ENCODE data around the gene HOXA13.

The HOXA13 gene

DNA sequence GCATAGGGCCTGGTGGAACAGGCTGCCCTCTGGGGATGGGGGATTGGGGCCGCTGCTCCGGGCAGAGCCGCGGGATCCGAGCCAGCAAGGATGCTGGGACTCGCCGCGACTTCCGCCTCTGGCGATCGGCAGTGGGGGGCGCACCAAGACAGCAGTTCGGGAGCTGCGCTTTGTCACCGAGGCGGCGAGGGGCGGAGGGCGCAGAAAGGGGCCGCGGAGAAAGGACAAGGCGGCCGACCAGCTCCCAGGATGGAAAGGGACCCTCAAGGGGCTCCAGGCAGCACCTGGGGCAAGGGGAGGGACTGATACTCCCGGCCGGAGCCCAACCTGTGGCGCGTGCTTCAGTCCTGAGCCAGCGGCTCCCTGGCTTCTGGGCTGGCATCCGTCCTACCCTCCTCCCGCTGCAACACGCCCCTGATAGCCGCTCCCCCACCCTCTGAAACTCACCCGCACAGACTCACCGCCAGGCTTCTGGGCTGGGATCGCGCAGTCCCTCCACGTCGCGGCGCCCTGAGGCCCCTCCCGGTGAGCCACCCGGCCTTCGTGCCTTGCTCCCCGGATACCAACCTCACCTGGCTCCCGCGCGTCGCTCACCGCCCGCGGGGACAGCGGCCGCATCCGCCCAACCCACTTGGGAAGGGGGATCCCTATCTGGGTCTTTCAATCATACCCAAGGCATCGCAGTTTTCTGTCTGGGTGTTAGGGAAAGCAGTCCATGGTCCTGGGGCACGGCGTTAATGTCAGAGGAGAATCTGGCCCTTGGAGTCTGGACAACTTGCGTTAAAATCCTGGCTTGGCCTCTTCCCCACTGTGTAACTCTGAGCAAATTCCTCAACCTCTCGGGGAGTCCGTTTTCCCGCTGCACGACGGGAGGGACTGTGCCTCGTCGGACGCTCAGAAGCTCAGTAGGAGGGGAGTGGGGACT, 35.8 kb upstream of the HOXA13 start:
- Histone ChIP-seq H3K9me3 (ENCODE audit: control insufficient read depth in 1 of 2, low read length in 2 of 2) (no peaks in the 10 kb centered on the region), H3K9ac (ENCODE audit: low read depth in 1 of 2, low read length in 2 of 2) (peak overlapping the region in 1 of 2 donors; percentile 25), H3K4me1 (ENCODE audit: control insufficient read depth in 1 of 2, insufficient read depth in 2 of 2, low read length in 2 of 2) (peaks cover 0 to 12% of the 10 kb centered on the region in 2 donors), H3K27ac (ENCODE audit: low read depth, low read length) (no peak overlapping the region), H3K36me3 (ENCODE audit: control insufficient read depth in 1 of 2, insufficient read depth in 2 of 2, low read length in 2 of 2) (no peaks in the 10 kb centered on the region), H3K27me3 (ENCODE audit: control insufficient read depth in 1 of 2, insufficient read depth in 2 of 2, low read length in 2 of 2) (peaks cover 54 to 55% of the 10 kb centered on the region in 2 donors), H3K4me3 (ENCODE audit: low read depth in 1 of 2, low read length in 2 of 2) (peak overlapping the region; percentile 63 to 64)

- Histone ChIP-seq H3K9me3 (ENCODE audit: control insufficient read depth in 1 of 2, low read length in 2 of 2) (no peaks in the 10 kb centered on the region), H3K9ac (ENCODE audit: low read depth in 1 of 2, low read length in 2 of 2) (no peak overlapping the region), H3K36me3 (ENCODE audit: control insufficient read depth in 1 of 2, insufficient read depth in 2 of 2, low read length in 2 of 2) (no peaks in the 10 kb centered on the region), H3K4me3 (ENCODE audit: low read depth in 1 of 2, low read length in 2 of 2) (no peak overlapping the region), H3K27me3 (ENCODE audit: control insufficient read depth in 1 of 2, insufficient read depth in 2 of 2, low read length in 2 of 2) (peaks cover 30 to 37% of the 10 kb centered on the region in 2 donors), H3K27ac (ENCODE audit: low read depth, low read length) (no peak overlapping the region), H3K4me1 (ENCODE audit: control insufficient read depth in 1 of 2, insufficient read depth in 2 of 2, low read length in 2 of 2) (no peaks in the 10 kb centered on the region)
Measured at GRCh38 chr7:27229448-27229847, 29.6 kb upstream of the HOXA13 start.

GRCh38 chr7:27224983-27225934, 25.4 kb upstream of the HOXA13 start:
- H3K9me3 ChIP-seq (ENCODE audit: control insufficient read depth in 1 of 2, low read length in 2 of 2), result no peaks in the 10 kb centered on the region
- no peak overlapping the region for H3K4me3 ChIP-seq (ENCODE audit: low read depth in 1 of 2, low read length in 2 of 2)
- peaks cover 62 to 79% of the 10 kb centered on the region in 2 donors for H3K27me3 ChIP-seq (ENCODE audit: control insufficient read depth in 1 of 2, insufficient read depth in 2 of 2, low read length in 2 of 2)
- H3K4me1 ChIP-seq (ENCODE audit: control insufficient read depth in 1 of 2, insufficient read depth in 2 of 2, low read length in 2 of 2), result no peaks in the 10 kb centered on the region
- no peaks in the 10 kb centered on the region for H3K36me3 ChIP-seq (ENCODE audit: control insufficient read depth in 1 of 2, insufficient read depth in 2 of 2, low read length in 2 of 2)
- no peak overlapping the region for H3K9ac ChIP-seq (ENCODE audit: low read depth in 1 of 2, low read length in 2 of 2)
- H3K27ac ChIP-seq (ENCODE audit: low read depth, low read length), result no peak overlapping the region

DNA sequence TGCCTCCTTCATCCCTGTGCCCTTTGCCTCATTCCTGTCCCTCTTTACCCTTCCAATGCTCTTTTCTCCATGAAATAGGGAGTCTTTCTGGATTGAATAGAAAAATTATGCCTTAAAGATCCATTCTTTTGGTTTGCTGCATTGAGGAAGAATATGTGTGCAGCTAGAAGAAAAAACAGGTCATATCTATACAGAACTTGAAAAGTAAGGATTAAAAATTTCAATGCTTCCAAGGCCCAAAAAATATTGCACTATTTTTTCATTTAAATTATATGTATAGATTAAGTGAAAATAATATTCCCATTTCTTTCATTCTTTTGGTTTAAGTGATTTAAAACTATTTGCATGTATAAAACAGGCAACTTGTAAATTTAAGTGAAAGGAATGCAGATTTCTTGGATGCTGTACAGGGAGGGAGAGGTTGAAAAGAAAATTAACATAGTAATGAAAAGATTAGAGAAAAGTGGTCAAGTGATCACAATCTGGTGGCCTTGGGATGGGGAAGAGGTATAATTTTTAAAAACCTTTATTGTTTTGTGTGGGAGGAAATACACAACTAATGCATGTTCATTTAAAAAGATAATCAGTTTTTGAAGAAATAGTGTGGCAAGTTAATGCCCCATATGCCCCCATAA, 24.2 kb upstream of the HOXA13 start:
- H3K4me1 ChIP-seq (ENCODE audit: control insufficient read depth in 1 of 2, insufficient read depth in 2 of 2, low read length in 2 of 2), result no peaks in the 10 kb centered on the region
- no peak overlapping the region for H3K27ac ChIP-seq (ENCODE audit: low read depth, low read length)
- no peaks in the 10 kb centered on the region for H3K9me3 ChIP-seq (ENCODE audit: control insufficient read depth in 1 of 2, low read length in 2 of 2)
- no peak overlapping the region for H3K4me3 ChIP-seq (ENCODE audit: low read depth in 1 of 2, low read length in 2 of 2)
- H3K9ac ChIP-seq (ENCODE audit: low read depth in 1 of 2, low read length in 2 of 2), result no peak overlapping the region
- peaks cover 70 to 90% of the 10 kb centered on the region in 2 donors for H3K27me3 ChIP-seq (ENCODE audit: control insufficient read depth in 1 of 2, insufficient read depth in 2 of 2, low read length in 2 of 2)
- no peaks in the 10 kb centered on the region for H3K36me3 ChIP-seq (ENCODE audit: control insufficient read depth in 1 of 2, insufficient read depth in 2 of 2, low read length in 2 of 2)

DNA sequence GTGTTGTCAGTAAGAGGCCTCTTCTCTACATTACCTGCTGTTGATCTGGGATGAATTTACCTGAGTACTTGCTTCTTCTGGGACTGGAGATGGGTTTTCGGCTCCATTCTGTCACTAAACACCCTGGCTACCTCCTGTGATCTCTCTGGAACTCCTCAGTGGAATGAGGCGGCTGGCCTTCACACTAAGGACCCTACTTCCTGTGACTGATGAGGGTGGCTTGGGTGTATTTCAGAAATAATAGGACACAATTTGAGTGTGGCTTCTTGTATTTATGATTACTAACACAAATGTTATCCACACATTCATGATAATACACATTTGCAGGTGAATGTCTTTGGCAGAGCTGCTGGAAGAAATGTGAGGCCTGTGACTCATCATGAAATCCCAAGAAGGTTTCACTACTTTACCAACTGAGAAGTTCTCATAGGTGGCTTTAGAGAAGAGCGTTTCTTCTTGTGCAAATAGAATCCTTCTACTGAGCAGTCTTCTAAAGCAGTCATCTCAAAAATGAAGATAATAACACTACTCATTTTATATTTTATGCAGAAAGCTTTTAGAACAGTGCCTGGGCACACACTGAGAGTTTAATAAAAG, 21.4 kb upstream of the HOXA13 start:
- H3K27ac ChIP-seq (ENCODE audit: low read depth, low read length), result no peak overlapping the region
- H3K36me3 ChIP-seq (ENCODE audit: control insufficient read depth in 1 of 2, insufficient read depth in 2 of 2, low read length in 2 of 2), result no peaks in the 10 kb centered on the region
- H3K9me3 ChIP-seq (ENCODE audit: control insufficient read depth in 1 of 2, low read length in 2 of 2), result no peaks in the 10 kb centered on the region
- peaks cover 67 to 88% of the 10 kb centered on the region in 2 donors for H3K27me3 ChIP-seq (ENCODE audit: control insufficient read depth in 1 of 2, insufficient read depth in 2 of 2, low read length in 2 of 2)
- H3K4me1 ChIP-seq (ENCODE audit: control insufficient read depth in 1 of 2, insufficient read depth in 2 of 2, low read length in 2 of 2), result no peaks in the 10 kb centered on the region
- no peak overlapping the region for H3K4me3 ChIP-seq (ENCODE audit: low read depth in 1 of 2, low read length in 2 of 2)
- H3K9ac ChIP-seq (ENCODE audit: low read depth in 1 of 2, low read length in 2 of 2), result no peak overlapping the region

DNA sequence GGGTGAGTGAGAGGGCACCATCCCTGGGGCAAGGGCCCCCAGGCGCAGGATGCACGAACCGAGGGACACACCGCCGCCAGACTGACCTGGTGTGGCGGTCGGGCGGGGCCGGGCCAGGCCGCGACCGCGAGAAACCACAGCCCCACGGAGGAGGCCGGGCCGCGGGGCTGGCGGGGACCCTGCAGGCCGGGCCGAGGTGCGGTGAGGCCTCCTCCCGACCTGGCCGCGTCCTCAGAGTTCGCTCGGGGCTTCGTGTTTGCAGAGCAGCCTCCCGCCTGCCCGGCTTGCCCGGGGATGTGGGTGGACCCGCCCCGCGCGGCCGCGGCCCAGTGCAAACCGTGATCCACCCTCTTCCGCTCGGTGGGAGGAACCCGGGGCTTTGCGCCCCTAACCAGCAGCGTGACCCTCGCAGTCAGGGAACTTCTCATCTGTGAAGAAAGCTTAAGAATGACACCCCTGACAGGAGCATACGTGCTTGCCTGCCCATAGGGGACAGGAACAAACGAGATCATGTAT, 20.6 kb upstream of the HOXA13 start:
- no peaks in the 10 kb centered on the region for H3K36me3 ChIP-seq (ENCODE audit: control insufficient read depth in 1 of 2, insufficient read depth in 2 of 2, low read length in 2 of 2)
- no peaks in the 10 kb centered on the region for H3K4me1 ChIP-seq (ENCODE audit: control insufficient read depth in 1 of 2, insufficient read depth in 2 of 2, low read length in 2 of 2)
- H3K9ac ChIP-seq (ENCODE audit: low read depth in 1 of 2, low read length in 2 of 2), result no peak overlapping the region
- H3K9me3 ChIP-seq (ENCODE audit: control insufficient read depth in 1 of 2, low read length in 2 of 2), result no peaks in the 10 kb centered on the region
- no peak overlapping the region for H3K4me3 ChIP-seq (ENCODE audit: low read depth in 1 of 2, low read length in 2 of 2)
- peaks cover 59 to 83% of the 10 kb centered on the region in 2 donors for H3K27me3 ChIP-seq (ENCODE audit: control insufficient read depth in 1 of 2, insufficient read depth in 2 of 2, low read length in 2 of 2)
- H3K27ac ChIP-seq (ENCODE audit: low read depth, low read length), result no peak overlapping the region

GRCh38 chr7:27219821-27220220, 19.9 kb upstream of the HOXA13 start:
- Histone ChIP-seq H3K4me1 (ENCODE audit: control insufficient read depth in 1 of 2, insufficient read depth in 2 of 2, low read length in 2 of 2) (no peaks in the 10 kb centered on the region), H3K9me3 (ENCODE audit: control insufficient read depth in 1 of 2, low read length in 2 of 2) (no peaks in the 10 kb centered on the region), H3K9ac (ENCODE audit: low read depth in 1 of 2, low read length in 2 of 2) (no peak overlapping the region), H3K4me3 (ENCODE audit: low read depth in 1 of 2, low read length in 2 of 2) (no peak overlapping the region), H3K27ac (ENCODE audit: low read depth, low read length) (no peak overlapping the region), H3K36me3 (ENCODE audit: control insufficient read depth in 1 of 2, insufficient read depth in 2 of 2, low read length in 2 of 2) (no peaks in the 10 kb centered on the region), H3K27me3 (ENCODE audit: control insufficient read depth in 1 of 2, insufficient read depth in 2 of 2, low read length in 2 of 2) (peaks cover 54 to 83% of the 10 kb centered on the region in 2 donors)

GRCh38 chr7:27217951-27218350, 18.1 kb upstream of the HOXA13 start:
- Histone ChIP-seq H3K36me3 (ENCODE audit: control insufficient read depth in 1 of 2, insufficient read depth in 2 of 2, low read length in 2 of 2) (no peaks in the 10 kb centered on the region), H3K9ac (ENCODE audit: low read depth in 1 of 2, low read length in 2 of 2) (no peak overlapping the region), H3K27ac (ENCODE audit: low read depth, low read length) (no peak overlapping the region), H3K4me1 (ENCODE audit: control insufficient read depth in 1 of 2, insufficient read depth in 2 of 2, low read length in 2 of 2) (peaks cover under 1 to 4% of the 10 kb centered on the region in 2 donors), H3K27me3 (ENCODE audit: control insufficient read depth in 1 of 2, insufficient read depth in 2 of 2, low read length in 2 of 2) (peaks cover 55 to 83% of the 10 kb centered on the region in 2 donors), H3K9me3 (ENCODE audit: control insufficient read depth in 1 of 2, low read length in 2 of 2) (no peaks in the 10 kb centered on the region), H3K4me3 (ENCODE audit: low read depth in 1 of 2, low read length in 2 of 2) (no peak overlapping the region)

- Histone ChIP-seq H3K27me3 (ENCODE audit: control insufficient read depth in 1 of 2, insufficient read depth in 2 of 2, low read length in 2 of 2) (peaks cover 56 to 83% of the 10 kb centered on the region in 2 donors), H3K36me3 (ENCODE audit: control insufficient read depth in 1 of 2, insufficient read depth in 2 of 2, low read length in 2 of 2) (no peaks in the 10 kb centered on the region), H3K9ac (ENCODE audit: low read depth in 1 of 2, low read length in 2 of 2) (no peak overlapping the region), H3K27ac (ENCODE audit: low read depth, low read length) (no peak overlapping the region), H3K4me1 (ENCODE audit: control insufficient read depth in 1 of 2, insufficient read depth in 2 of 2, low read length in 2 of 2) (peaks cover 9 to 18% of the 10 kb centered on the region in 2 donors), H3K4me3 (ENCODE audit: low read depth in 1 of 2, low read length in 2 of 2) (no peak overlapping the region), H3K9me3 (ENCODE audit: control insufficient read depth in 1 of 2, low read length in 2 of 2) (no peaks in the 10 kb centered on the region)
Measured at GRCh38 chr7:27215356-27215755, 15.5 kb upstream of the HOXA13 start.
